NCI-H446 (cell line): ENCODE measurements around the gene NGEF.

ENCODE experiments used
- DNase-seq, 2 experiments: peaks; one replicate each; lab custom pipeline; 2025; lab: John Stamatoyannopoulos, UW

The NGEF gene

DNA sequence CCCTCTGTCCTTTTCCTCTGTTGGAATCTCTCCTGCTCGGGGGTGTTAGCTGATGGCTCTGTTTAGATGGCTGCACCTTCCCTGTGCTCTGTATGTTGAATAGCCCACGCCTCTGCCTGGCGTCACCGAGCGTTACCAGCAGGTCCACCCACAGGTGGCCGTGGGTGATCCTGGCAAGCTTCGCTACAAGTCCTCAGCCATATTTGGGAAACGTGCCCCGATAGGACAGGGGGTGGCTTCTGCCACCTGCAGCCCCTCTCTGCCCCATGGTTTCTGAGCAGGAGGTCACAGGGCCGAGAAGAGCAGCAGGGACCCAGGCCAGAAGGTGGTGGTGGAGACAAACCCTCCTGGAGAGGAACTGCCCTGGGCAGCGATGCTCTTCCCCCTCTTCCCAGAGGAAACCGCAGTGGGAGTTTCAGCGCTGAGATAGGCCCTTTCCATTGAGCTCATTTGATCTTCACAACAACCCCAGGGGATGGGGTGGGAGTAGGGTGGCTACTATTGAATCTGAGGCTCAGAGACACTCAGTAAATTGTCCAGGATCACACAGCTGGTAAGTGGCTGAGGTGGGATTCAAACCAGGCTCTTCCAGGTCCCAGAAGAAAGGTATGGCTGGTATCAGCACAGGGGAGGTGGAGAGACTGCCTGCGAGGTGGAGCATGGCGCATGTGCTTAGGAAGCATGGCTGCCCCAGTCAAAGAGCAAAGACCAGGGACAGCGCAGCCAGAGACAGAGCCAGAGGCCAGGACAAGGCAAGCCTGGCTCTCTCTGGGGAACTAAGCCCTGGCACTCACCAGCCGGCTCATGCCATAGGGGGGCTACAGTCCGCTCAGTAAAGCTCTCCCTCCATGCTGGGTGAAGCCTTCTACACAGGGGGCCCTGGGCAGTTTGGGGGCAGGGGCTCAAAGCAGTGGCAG, 15.0 kb downstream of the NGEF start:
- no peak for DNase-seq

DNA sequence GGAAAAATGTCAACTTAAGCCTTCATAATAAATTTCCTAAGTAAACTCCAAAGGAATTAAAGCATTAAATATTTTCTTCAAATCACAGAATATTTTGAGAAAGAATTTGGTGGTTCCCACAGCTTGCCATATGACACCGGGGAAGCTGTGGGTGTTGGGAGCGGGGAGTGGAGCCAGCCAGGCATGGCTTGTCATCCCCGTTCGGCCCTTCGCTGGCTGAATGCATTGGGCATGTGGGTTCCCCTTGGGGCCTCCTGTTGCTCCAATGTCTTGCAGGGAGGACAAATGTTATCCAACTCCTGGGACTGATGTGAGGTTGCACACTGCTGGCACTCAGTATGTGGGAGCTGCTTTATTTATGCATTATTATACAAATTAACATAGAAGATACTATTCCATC, 18.6 kb downstream of the NGEF start:
- DNase-seq = no peak

GRCh38 chr2:232993231-232993821, 19.7 kb downstream of the NGEF start:
- no peak for DNase-seq

DNA sequence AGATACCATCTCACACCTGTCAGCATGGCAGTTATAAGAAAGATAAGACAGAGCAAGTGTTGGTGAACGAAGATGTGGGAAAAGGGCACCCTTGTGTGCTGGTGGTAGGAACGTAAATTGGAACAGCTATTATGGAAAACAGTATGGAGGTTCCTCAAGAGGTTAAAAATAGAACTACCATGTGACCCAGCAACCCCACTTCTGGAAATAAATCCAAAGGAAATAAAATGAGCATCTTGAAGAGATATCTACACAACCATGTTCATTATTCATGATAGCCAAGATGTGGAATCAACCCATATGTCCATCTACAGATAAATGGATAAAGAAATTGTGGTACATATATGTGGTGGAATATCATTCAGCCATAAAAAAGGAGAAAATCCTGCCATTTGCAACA, 26.9 kb downstream of the NGEF start:
- no peak for DNase-seq

DNA sequence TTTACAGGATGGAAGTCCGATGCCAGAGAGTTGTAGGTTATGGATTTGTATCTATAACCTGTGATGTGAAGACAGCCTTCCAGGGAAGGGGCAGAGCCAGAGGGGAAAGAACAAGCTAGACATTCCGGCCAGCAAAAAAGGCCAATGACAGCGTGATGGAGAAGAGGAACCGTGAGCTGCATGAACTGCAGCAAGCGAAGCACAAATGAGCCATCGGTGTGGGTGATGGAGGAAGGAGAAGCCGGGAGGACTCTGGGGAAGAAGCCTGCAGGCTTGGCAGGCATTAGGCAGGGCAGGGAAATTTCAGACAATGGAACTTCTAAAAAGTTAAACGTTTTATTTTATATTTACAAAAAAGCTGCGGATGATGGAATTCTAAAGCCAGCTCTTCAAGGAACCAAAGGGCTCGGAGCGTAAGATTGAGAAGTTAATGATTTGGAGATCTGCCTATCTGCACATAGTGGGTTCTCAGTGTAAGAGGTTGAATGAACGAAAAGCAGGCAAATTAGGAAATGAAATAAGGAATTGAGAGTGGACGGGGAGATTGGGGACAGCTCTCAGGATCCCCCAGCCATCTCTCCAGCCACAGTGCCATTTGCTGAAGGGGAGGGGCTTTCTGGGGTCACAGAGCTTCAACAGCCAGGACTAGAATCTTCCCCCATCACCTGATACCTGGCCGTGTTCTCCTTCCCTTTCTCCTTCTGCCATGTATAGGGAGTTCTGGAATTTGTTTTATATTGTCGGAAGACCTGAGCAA, 28.4 kb downstream of the NGEF start:
- no peak for DNase-seq

DNA sequence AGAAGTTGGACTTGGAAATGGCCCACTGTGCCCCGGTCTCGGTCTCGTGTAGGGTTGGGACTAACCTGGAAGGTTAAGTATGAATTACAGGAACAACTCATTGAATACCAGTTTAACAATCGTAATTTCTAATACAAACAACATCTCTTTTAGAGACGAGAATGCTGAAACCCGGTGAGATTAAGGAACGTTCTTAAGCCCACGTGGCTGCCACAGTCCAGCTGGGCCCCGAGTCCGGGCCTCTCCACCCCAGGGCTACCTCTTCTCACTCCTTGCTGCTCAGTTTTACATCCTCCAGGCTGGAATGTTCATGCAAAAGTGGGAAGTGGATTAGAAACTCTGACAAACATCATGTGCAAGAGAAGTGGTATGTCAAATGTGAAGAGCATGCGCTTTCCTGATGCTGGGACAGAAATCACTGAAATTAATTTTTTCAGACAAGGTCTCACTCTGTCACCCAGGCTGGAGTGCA, 29.4 kb downstream of the NGEF start:
- no peak for DNase-seq

- no peak for DNase-seq
Measured at GRCh38 chr2:232982926-232983668, 30.0 kb downstream of the NGEF start.

GRCh38 chr2:232981767-232982360, 31.2 kb downstream of the NGEF start:
- DNase-seq = no peak

GRCh38 chr2:232981356-232981755, 31.7 kb downstream of the NGEF start:
- no peak for DNase-seq

DNA sequence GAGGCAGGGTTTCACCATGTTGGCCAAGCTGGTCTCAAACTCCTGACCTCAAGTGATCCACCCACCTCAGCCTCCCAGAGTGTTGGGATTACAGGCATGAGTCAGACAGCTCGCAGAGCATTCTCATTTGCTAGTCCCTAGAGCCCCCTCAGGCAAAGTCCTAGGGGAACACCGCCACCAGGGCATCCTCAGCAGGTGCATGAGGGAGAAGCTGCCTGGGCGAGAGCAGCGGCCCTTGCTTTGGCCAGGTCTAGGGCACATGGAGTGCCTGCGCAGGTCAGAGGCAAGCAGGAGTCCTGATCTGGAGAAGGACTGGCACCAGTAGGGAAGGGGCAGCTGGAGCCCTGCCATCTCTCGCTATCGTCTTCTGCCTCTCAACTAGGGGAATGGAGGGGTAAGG, 32.4 kb downstream of the NGEF start:
- no peak for DNase-seq

GRCh38 chr2:232979871-232980461, 33.1 kb downstream of the NGEF start:
- DNase-seq = no peak

DNA sequence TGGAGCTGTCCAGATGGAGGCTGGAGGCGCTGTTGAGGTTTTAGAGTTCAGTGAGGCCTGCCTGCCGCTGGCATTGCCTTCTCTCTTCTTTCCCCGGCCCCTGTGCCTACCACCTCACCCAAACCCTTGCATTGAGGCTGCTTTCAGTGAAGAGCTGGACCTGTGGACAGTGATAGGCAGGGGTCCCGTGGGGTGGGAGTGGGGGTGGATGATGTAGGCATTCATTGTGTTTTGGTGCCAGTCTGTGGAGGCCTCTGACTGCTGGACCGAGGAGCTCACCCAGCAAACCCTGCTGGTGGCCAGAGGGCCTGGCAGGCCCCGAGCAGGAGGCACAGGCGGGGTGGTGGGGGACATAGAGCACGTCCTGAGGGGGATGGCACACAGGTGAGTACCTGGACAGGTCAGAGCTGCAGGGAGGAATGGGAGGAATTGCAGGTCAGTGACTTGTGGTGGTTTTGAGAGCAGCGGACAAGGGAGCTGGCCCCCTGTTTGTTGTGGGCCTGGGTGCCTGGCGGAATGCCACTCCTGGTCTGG, 35.6 kb downstream of the NGEF start:
- DNase-seq = no peak

DNA sequence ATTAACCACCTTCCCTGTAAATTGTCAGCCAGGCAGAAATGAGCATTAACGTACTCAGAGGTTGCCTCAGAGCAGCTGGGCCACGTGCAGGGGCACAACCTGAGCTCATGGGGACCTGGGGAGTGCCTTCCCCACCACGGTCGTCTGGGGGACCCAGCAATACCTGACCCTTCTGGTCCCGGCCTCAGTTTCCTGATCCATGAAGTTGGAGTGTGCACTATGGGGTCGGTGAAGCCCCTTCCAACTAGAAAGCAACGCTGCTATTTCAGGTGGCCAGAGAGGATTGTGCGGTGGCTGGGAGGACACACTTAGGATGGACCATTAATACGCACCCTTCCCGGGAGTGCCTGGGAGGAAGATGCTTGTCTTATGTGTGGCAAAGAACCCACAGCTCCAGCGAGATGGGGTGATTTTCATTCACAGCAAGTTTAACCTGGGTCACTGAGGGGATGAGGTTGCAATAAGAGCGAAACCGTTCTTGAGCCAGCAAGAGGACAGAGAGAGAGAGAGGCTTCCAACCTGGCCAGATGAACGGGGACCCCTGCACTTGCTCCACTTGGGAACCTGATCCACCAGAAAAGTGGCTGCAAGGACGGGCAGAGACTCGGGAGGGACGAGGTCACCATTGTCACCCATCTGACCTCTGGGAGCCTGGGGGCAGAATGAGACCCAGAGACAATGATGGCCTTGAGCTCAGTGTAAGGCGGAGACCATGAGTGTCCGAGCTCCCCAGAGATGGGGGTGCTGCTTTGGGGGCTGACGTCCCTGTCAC, 36.2 kb downstream of the NGEF start:
- no peak for DNase-seq

DNA sequence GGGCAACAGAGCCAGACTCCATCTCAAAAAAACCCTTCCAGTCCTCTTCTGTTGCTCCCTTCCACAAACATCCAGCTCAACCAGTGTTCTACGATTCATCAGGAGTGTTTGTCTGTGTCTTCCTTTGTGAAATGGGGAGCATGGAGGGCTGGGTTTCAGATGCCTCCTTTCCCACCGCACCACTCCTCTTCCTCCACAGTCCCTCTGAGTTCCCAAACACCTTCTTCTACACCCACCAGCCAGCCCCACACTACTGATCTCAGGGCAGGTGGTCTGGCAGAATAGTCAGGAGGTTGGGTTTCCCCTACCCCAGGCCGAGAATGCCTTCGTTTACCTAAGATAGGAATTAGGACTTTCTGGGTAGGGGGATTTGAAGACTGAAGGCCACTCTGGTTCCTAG, 36.9 kb downstream of the NGEF start:
- DNase-seq = no peak

DNA sequence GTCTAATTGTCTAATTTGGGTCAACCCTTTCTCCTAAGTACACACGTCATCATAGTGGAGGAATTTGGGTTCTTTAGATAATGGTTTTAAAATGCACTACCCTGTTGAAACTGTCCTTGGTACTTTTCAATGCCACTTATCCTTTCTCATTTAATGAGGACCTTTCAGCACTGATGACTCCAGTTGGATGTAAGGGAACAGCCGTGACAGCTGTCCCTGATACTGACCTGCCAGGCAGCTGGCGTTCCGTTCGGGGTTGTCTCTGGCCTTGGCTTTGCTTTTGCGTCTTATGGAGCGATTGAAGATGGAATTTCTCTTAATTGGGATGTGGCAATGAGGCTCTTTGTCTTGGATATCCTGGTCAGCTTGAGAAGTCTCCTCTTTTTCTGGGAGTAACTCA, 38.7 kb downstream of the NGEF start:
- no peak for DNase-seq

- no peak for DNase-seq
Measured at GRCh38 chr2:232973796-232974195, 39.3 kb downstream of the NGEF start.

DNA sequence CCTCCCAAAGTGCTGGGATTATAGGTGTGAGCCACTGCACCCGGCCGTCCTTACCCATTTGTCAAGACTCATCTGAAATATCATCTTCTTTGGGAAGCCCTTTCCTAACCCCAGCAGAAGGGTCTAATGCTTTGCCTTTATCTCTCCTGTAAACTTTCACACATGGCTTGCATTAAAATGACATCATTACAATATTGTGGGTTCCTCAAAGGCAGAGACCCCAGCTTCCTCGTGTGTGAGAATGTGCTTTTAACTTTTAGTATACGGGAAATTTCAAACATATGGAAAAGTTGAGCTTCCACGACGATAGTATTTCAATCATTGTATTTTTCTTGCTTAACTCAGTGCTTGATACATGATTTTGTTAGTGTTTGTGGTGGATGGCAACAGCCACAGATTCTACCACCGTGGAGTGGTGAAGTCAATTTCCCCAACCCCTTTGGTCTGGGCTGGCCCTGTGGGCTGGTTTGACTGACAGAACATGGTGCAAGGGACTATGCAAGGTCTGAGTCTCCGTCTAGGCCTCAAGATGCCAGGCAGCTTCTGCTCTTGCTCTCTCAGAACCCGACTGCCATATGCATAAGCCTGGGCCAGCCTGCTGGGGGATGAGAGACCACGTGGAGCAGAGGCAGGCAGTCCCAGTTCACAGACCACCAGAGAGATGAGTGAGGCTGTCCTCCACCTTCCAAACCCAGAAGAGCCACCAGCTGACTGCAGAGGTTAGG, 39.9 kb downstream of the NGEF start:
- DNase-seq = no peak

GRCh38 chr2:232971744-232972143, 41.3 kb downstream of the NGEF start:
- DNase-seq = no peak

GRCh38 chr2:232970051-232970450, 43.0 kb downstream of the NGEF start:
- DNase-seq = no peak

DNA sequence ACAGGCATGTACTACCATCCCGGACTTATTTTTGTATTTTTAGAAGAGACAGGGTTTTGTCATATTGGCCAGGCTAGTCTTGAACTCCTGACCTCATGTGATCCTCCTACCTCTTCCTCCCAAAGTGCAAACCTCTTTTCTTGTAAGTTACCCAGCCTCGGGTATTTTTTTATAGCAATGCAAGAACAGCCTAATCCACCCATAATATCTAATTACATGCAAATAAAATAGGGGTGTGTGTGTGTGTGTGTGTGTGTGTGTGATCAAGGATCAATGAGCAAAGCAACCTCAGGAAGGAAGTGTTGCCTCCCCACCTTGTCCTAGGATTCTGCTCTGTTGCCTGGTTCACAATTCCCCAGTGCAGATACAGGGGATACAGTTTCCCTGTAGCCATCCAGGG, 45.6 kb downstream of the NGEF start:
- DNase-seq = no peak
